Erythroblast (primary cell): ENCODE measurements around the gene AP1M1.

Experiments
- GATA1 ChIP-seq: IDR thresholded peaks from 2 replicates; pipeline ENCODE4 v1.6.1; 2011; ENCODE audit warnings: low read depth, mild to moderate bottlenecking, control low read depth, low read length, moderate library complexity
- POLR2A ChIP-seq: IDR thresholded peaks from 2 replicates; pipeline ENCODE4 v1.6.1; 2011; ENCODE audit warnings: mild to moderate bottlenecking, low read length

DNA sequence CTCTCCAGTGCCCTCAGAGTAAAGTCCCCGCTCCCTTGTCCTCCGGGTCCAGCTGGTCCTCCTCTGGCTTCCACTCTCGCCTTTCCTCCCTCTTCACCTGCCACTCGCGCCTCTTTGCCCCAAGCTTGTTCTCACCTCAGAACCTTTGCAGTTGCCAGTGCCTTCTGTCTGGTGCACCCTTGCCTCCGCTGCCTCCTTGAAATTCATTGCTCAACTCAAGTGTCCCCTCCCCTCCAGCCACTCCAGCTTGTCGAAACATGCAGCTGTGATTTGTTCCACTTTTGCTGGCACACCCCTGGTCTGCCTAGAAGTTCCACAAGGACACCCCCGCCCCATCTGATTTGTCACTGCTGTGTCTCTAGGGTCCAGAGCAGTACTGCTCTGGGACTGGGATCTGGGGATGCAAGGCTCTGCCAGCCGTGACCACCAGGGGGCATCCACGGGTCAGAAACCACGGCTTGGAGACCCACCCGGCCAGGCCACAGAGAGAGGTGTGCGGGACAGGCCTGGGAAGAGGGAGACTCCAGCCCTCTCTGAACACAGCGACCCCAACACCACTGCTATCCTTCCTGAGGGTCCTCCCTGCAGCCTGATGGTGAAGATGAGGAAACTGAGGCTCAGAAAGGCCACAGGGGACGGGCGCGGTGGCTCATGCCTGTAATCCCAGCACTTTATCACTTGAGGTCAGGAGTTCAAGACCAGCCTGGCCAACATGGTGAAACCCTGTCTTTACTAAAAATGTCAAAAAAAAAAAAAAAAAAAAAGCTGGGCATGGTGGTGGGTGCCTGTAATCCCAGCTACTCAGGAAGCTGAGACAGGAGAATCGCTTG lies 49.9 kb downstream of the AP1M1 start:
- no peak for TF ChIP-seq POLR2A
- no peak for TF ChIP-seq GATA1
